Prostate gland (tissue), 2 donors: ENCODE results near the gene MPV17L2. TPM values are rescaled to one million over a fixed set of nuclear protein-coding genes. Genes with fewer than 3 reads are reported as not detected.

ENCODE experiments used
- DNase-seq: peaks from one replicate; pipeline ENCODE4 v3.0.0-alpha.2; 2019; ENCODE audit warnings: low spot score
- H3K27ac ChIP-seq, 2 donors: fragments of 200-600 bp; sonication (generic); 2 replicates each; pipeline ENCODE4 v1.5.1; 2017 to 2019
- H3K27me3 ChIP-seq: fragments of 200-600 bp; sonication (generic); replicated peaks from 2 replicates; pipeline ENCODE4 v1.5.1; 2019; ENCODE audit not compliant: insufficient read depth
- H3K36me3 ChIP-seq, 2 donors: fragments of 200-600 bp; sonication (generic); 1 replicate in 1 of 2; 2 replicates in 1 of 2; pipeline versions ENCODE4 v1.5.1 to v1.8.1; 2017 to 2019
- H3K4me1 ChIP-seq: fragments of 200-600 bp; sonication (generic); replicated peaks from 2 replicates; pipeline ENCODE4 v1.5.1; 2019
- H3K4me3 ChIP-seq, 2 donors: fragments of 200-600 bp; sonication (generic); 2 replicates each; pipeline ENCODE4 v1.5.1; 2017 to 2019
- H3K9me3 ChIP-seq: fragments of 200-600 bp; sonication (generic); 2 replicates; pipeline ENCODE4 v1.5.1; 2017
- CTCF ChIP-seq, 4 experiments: fragments of 200-600 bp in 2 of 4; fragments of 450-650 bp in 2 of 4; sonication (generic) in 2 of 4; IDR thresholded peaks; 1 replicate in 3 of 4; 2 replicates in 1 of 4; pipeline ENCODE4 v1.5.1; 2016 to 2019; ENCODE audit warnings: antibody characterized with exemption in 4 of 4, mild to moderate bottlenecking in 2 of 4, moderate library complexity in 2 of 4
- POLR2A ChIP-seq: fragments of 450-650 bp; IDR thresholded peaks from one replicate; pipeline ENCODE4 v1.6.1; 2016; ENCODE audit warnings: antibody characterized with exemption, mild to moderate bottlenecking
- POLR2AphosphoS5 ChIP-seq: sonication (generic); formaldehyde crosslinking; IDR thresholded peaks from one replicate; pipeline ENCODE4 v1.6.1; 2017; ENCODE audit warnings: antibody characterized with exemption
- WGBS: methylation state at CpG from one replicate; pipeline ENCODE4 v1.1.5; 2018; 5-methylcytosine and 5-hydroxymethylcytosine counted together
- intact Hi-C: fragments of 100-400 bp; cut with DNase I; formaldehyde crosslinking; loops from one replicate; pipeline ENCODE4 v1.14.2; 2022
- total RNA-seq, 2 donors: library from RNA; depleted of rRNA; stranded (reverse); fragments of >200 nt; gene quantifications; one replicate each; pipeline ENCODE4 v1.1.0, GENCODE V29; 2016

Gene MPV17L2
- total RNA-seq, 2 donors from 2014 or later = 8.5 to 21.1 TPM

GRCh38 chr19:18194181-18194530 lies 1.1 kb downstream of the MPV17L2 start:
- Histone ChIP-seq H3K4me3 (no peak overlapping the region), H3K27me3 (no peaks in the 10 kb centered on the region), H3K36me3 (no peaks in the 10 kb centered on the region), H3K4me1 (peaks cover 6% of the 10 kb centered on the region), H3K27ac (no peak overlapping the region), H3K9me3 (no peaks in the 10 kb centered on the region)
- intact Hi-C loops = loop anchor here (5.0 kb wide), 1 partner anchor 58 kb away; no protein-coding TSS in a partner anchor
- 52% methylated on average over 12 of the region's 12 CpGs for WGBS
- TF ChIP-seq CTCF (IDR thresholded peaks at IDR 0.05) (no peak), POLR2A (no peak), POLR2AphosphoS5 (no peak)
- no peak for DNase-seq

GRCh38 chr19:18194554-18195238 lies 1.7 kb downstream of the MPV17L2 start:
- Histone ChIP-seq H3K36me3 (no peaks in the 10 kb centered on the region), H3K27me3 (no peaks in the 10 kb centered on the region), H3K27ac (peak overlapping the region in 1 of 2 donors; percentile 25), H3K4me1 (peaks cover 6% of the 10 kb centered on the region), H3K4me3 (no peak overlapping the region), H3K9me3 (no peaks in the 10 kb centered on the region)
- intact Hi-C loops = loop anchor here (5.0 kb wide), 1 partner anchor 58 kb away; no protein-coding TSS in a partner anchor
- TF ChIP-seq CTCF (IDR thresholded peaks at IDR 0.05) = no peak
- TF ChIP-seq POLR2AphosphoS5 = no peak
- TF ChIP-seq POLR2A = no peak
- WGBS = 15% methylated on average over 20 of the region's 27 CpGs
- no peak for DNase-seq

- TF ChIP-seq CTCF (IDR thresholded peaks at IDR 0.05) = no peak
- TF ChIP-seq POLR2AphosphoS5 = no peak
- no peak for TF ChIP-seq POLR2A
- intact Hi-C loops = no loop called here
- no peak for DNase-seq
- no peaks in the 10 kb centered on the region for H3K36me3 ChIP-seq
- 96% methylated on average over 7 of the region's 7 CpGs for WGBS
- no peak overlapping the region for H3K4me3 ChIP-seq
- H3K4me1 ChIP-seq = peaks cover 6% of the 10 kb centered on the region
- no peak overlapping the region for H3K27ac ChIP-seq
- no peaks in the 10 kb centered on the region for H3K9me3 ChIP-seq
- H3K27me3 ChIP-seq = no peaks in the 10 kb centered on the region
Observed at GRCh38 chr19:18196511-18196845, 3.5 kb downstream of the MPV17L2 start.

- Histone ChIP-seq H3K4me3 (no peak overlapping the region), H3K4me1 (peaks cover 6% of the 10 kb centered on the region), H3K27ac (no peak overlapping the region), H3K36me3 (no peaks in the 10 kb centered on the region), H3K27me3 (no peaks in the 10 kb centered on the region), H3K9me3 (no peaks in the 10 kb centered on the region)
- 92% methylated on average over 17 of the region's 18 CpGs for WGBS
- no peak for DNase-seq
- no peak for TF ChIP-seq POLR2A
- TF ChIP-seq CTCF (IDR thresholded peaks at IDR 0.05) = no peak
- no peak for TF ChIP-seq POLR2AphosphoS5
- intact Hi-C loops = no loop called here
Observed at GRCh38 chr19:18197306-18197705, 4.3 kb downstream of the MPV17L2 start.

- H3K36me3 ChIP-seq = no peaks in the 10 kb centered on the region
- intact Hi-C loops = no loop called here
- H3K27me3 ChIP-seq = no peaks in the 10 kb centered on the region
Observed at GRCh38 chr19:18197941-18198340, 4.9 kb downstream of the MPV17L2 start.

More at GRCh38 chr19:18197941-18198340, 4.9 kb downstream of the MPV17L2 start:
- 67% methylated on average over 6 of the region's 6 CpGs for WGBS
- no peak for DNase-seq
- no peaks in the 10 kb centered on the region for H3K9me3 ChIP-seq
- no peak overlapping the region for H3K27ac ChIP-seq
- H3K4me3 ChIP-seq = no peak overlapping the region
- H3K4me1 ChIP-seq = peaks cover 9% of the 10 kb centered on the region
- TF ChIP-seq CTCF (IDR thresholded peaks at IDR 0.05) (no peak), POLR2AphosphoS5 (no peak), POLR2A (no peak)
